Keratinocyte (primary cell): ENCODE data around the gene C4BPA. TPM values are rescaled to one million over a fixed set of nuclear protein-coding genes. Genes with fewer than 3 reads are reported as not detected.

Experiments
- DNase-seq: peaks from one replicate; pipeline ENCODE4 v3.0.0-alpha.2; 2011; ENCODE audit warnings: low read depth, missing footprints, low spot score
- FAIRE-seq: peaks from 2 replicates; lab custom pipeline; 2011; peaks lifted over from hg19 to GRCh38; lab: Jason Lieb, UNC
- H2AFZ ChIP-seq: 2 replicates; pipeline ENCODE4 v1.6.0; 2012; ENCODE audit warnings: low read length, control low read depth, inconsistent platforms; ENCODE audit not compliant: control insufficient read depth
- H3K27ac ChIP-seq: 2 replicates; pipeline ENCODE4 v1.5.1; 2011; ENCODE audit warnings: low read length; ENCODE audit not compliant: control insufficient read depth, insufficient read depth
- H3K27me3 ChIP-seq: 3 replicates; pipeline ENCODE4 v1.6.0; 2011; ENCODE audit warnings: low read length; ENCODE audit not compliant: control insufficient read depth, insufficient read depth; ENCODE audit errors: extremely low read depth
- H3K36me3 ChIP-seq, 2 experiments: 2 replicates in 1 of 2; 3 replicates in 1 of 2; pipeline ENCODE4 v1.5.1; 2011; ENCODE audit warnings: low read length in 2 of 2, mild to moderate bottlenecking in 1 of 2; ENCODE audit not compliant: control insufficient read depth in 2 of 2, insufficient read depth in 2 of 2; ENCODE audit errors: extremely low read depth in 1 of 2
- H3K4me1 ChIP-seq: 3 replicates; pipeline ENCODE4 v1.5.1; 2011; ENCODE audit warnings: low read length; ENCODE audit not compliant: control insufficient read depth, insufficient read depth; ENCODE audit errors: extremely low read depth
- H3K4me2 ChIP-seq: 3 replicates; pipeline ENCODE4 v1.6.0; 2011; ENCODE audit warnings: low read depth, low read length; ENCODE audit not compliant: control insufficient read depth, insufficient read depth; ENCODE audit errors: extremely low read depth
- H3K4me3 ChIP-seq, 3 experiments: fragments of 200-600 bp in 1 of 3; sonication (generic) in 1 of 3; 2 replicates in 2 of 3; 3 replicates in 1 of 3; pipeline ENCODE4 v1.5.1; 2011 to 2016; ENCODE audit warnings: low read length in 3 of 3, mild to moderate bottlenecking in 3 of 3, control low read depth in 2 of 3, inconsistent platforms in 1 of 3, low read depth in 1 of 3, mixed read lengths in 1 of 3, mixed run types in 1 of 3, moderate library complexity in 1 of 3; ENCODE audit not compliant: control insufficient read depth in 2 of 3, insufficient read depth in 2 of 3; ENCODE audit errors: extremely low read depth in 1 of 3
- H3K79me2 ChIP-seq: 2 replicates; pipeline ENCODE4 v1.6.0; 2012; ENCODE audit warnings: low read length; ENCODE audit not compliant: control insufficient read depth, insufficient read depth
- H3K9ac ChIP-seq: 3 replicates; pipeline ENCODE4 v1.6.0; 2011; ENCODE audit warnings: low read length; ENCODE audit not compliant: control insufficient read depth, insufficient read depth; ENCODE audit errors: extremely low read depth
- H3K9me1 ChIP-seq: 3 replicates; pipeline ENCODE4 v1.6.0; 2011; ENCODE audit warnings: low read length; ENCODE audit not compliant: control insufficient read depth, insufficient read depth; ENCODE audit errors: extremely low read depth
- H3K9me3 ChIP-seq: 2 replicates; pipeline ENCODE4 v1.5.1; 2012; ENCODE audit warnings: low read depth, low read length; ENCODE audit not compliant: control insufficient read depth
- H4K20me1 ChIP-seq: 3 replicates; pipeline ENCODE4 v1.6.0; 2011; ENCODE audit warnings: low read length; ENCODE audit not compliant: control insufficient read depth, insufficient read depth; ENCODE audit errors: extremely low read depth
- EZH2 ChIP-seq: IDR thresholded peaks from one replicate; pipeline ENCODE4 v1.6.1; 2012; ENCODE audit warnings: inconsistent platforms, mild to moderate bottlenecking, low read length, moderate library complexity
- dilution Hi-C: fragments of 300-500 bp; cut with MboI; formaldehyde crosslinking; loops from one replicate; pipeline ENCODE4 v1.7.0; 2020; ENCODE audit warnings: low sequenced_read_pairs; ENCODE audit not compliant: extremely low pct_ligation_motif_present
- polyA plus RNA-seq, 5 experiments: library from polyadenylated mRNA; depleted of rRNA in 3 of 5; stranded (reverse) in 3 of 5; stranded (forward) in 1 of 5; unstranded in 1 of 5; fragments of >200 nt; gene quantifications; 1 replicate in 1 of 5; 2 replicates in 3 of 5; 3 replicates in 1 of 5; pipeline versions ENCODE4 v1.2.1 to v1.2.3, GENCODE V29; 2011 to 2012; ENCODE audit warnings: missing spikeins in 2 of 5, low read depth in 1 of 5, low replicate concordance in 1 of 5
- TF ChIP-seq, protein P1 (sequence below), 3 experiments: IDR thresholded peaks in 1 of 3; conservative IDR thresholded peaks in 1 of 3; optimal IDR thresholded peaks in 1 of 3; 2 replicates in 2 of 3; 3 replicates in 1 of 3; pipeline versions ENCODE3 to v1.5.1; 2011; ENCODE audit warnings: low read length in 3 of 3, mild to moderate bottlenecking in 3 of 3, moderate library complexity in 2 of 3, control low read depth in 1 of 3, inconsistent platforms in 1 of 3; ENCODE audit not compliant: insufficient read depth in 2 of 3; ENCODE audit errors: extremely low read depth in 1 of 3

Gene C4BPA
- polyA plus RNA-seq, 1 donor (not counting 4 experiments of a cell fraction or from before 2014, with no cell fraction given), result not detected

DNA sequence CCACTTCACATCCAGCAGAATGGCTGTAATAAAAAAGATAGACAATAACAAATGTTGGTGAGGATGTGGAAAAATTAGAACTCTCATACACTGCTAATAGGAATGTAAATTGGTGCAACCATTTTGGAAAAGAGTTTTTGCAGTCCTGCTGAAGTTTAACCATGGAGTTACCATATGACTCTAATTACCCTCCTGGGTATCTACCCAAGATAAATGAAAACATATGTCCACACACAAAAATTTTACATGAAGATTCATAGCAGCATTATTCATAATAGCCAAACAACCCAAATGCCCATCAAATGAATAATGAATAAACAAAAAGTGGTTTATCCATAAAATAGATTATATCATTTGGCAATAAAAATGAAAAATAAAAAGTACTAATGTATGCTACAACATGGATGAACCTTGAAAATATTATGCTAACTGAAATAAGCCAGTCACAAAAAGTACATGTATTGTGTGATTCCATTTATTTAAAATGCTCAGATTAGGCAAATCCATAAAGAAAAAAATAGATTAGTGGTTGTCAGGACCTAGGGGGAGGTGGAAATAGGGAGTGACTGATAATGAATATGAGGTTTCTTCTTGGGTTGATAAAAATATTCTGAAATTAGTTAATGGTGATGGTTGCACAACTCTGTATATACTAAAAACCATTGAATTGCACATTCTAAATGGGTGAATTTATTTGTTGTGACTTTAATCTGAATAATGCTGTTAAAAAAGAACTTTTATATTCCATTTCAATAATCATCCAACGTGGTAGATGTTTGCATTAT lies 26.4 kb downstream of the C4BPA start:
- no peak for DNase-seq

GRCh38 chr1:207131163-207131562 lies 27.1 kb downstream of the C4BPA start:
- no peak overlapping the region for H3K9ac ChIP-seq
- no peaks in the 10 kb centered on the region for H3K79me2 ChIP-seq
- TF ChIP-seq, protein P1, sequence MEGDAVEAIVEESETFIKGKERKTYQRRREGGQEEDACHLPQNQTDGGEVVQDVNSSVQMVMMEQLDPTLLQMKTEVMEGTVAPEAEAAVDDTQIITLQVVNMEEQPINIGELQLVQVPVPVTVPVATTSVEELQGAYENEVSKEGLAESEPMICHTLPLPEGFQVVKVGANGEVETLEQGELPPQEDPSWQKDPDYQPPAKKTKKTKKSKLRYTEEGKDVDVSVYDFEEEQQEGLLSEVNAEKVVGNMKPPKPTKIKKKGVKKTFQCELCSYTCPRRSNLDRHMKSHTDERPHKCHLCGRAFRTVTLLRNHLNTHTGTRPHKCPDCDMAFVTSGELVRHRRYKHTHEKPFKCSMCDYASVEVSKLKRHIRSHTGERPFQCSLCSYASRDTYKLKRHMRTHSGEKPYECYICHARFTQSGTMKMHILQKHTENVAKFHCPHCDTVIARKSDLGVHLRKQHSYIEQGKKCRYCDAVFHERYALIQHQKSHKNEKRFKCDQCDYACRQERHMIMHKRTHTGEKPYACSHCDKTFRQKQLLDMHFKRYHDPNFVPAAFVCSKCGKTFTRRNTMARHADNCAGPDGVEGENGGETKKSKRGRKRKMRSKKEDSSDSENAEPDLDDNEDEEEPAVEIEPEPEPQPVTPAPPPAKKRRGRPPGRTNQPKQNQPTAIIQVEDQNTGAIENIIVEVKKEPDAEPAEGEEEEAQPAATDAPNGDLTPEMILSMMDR (optimal IDR thresholded peaks at IDR 0.05 in 1 of 3, IDR thresholded peaks at IDR 0.05 in 1 of 3, conservative IDR thresholded peaks at IDR 0.05 in 1 of 3; ENCODE audit: extremely low read depth in 1 of 3, insufficient read depth in 2 of 3, low read length in 3 of 3), result no peak
- no peak for TF ChIP-seq EZH2
- no peak for DNase-seq
- H3K4me2 ChIP-seq, result no peak overlapping the region
- no peak overlapping the region for H2AFZ ChIP-seq
- H3K9me3 ChIP-seq, result no peaks in the 10 kb centered on the region
- H3K36me3 ChIP-seq, result no peaks in the 10 kb centered on the region
- H3K4me3 ChIP-seq, result no peak overlapping the region
- no peaks in the 10 kb centered on the region for H4K20me1 ChIP-seq
- no peaks in the 10 kb centered on the region for H3K9me1 ChIP-seq
- no peaks in the 10 kb centered on the region for H3K27me3 ChIP-seq
- dilution Hi-C loops, result no loop called here
- H3K4me1 ChIP-seq, result no peaks in the 10 kb centered on the region
- FAIRE-seq, result no peak
- H3K27ac ChIP-seq, result no peak overlapping the region

More for the DNA sequence above, 26.4 kb downstream of the C4BPA start:
- Histone ChIP-seq H3K27me3 (no peaks in the 10 kb centered on the region), H3K4me1 (no peaks in the 10 kb centered on the region), H3K27ac (no peak overlapping the region), H3K4me2 (no peak overlapping the region), H3K79me2 (no peaks in the 10 kb centered on the region), H3K4me3 (no peak overlapping the region), H4K20me1 (no peaks in the 10 kb centered on the region), H3K9me3 (no peaks in the 10 kb centered on the region), H3K9me1 (no peaks in the 10 kb centered on the region), H3K9ac (no peak overlapping the region), H3K36me3 (no peaks in the 10 kb centered on the region), H2AFZ (no peak overlapping the region)
- no peak for TF ChIP-seq EZH2
- TF ChIP-seq, protein P1 (optimal IDR thresholded peaks at IDR 0.05 in 1 of 3, IDR thresholded peaks at IDR 0.05 in 1 of 3, conservative IDR thresholded peaks at IDR 0.05 in 1 of 3; ENCODE audit: extremely low read depth in 1 of 3, insufficient read depth in 2 of 3, low read length in 3 of 3), result no peak
- no peak for FAIRE-seq
- dilution Hi-C loops, result no loop called here
